ENCODE data around the gene ERMAP.

ERMAP gene

DNA sequence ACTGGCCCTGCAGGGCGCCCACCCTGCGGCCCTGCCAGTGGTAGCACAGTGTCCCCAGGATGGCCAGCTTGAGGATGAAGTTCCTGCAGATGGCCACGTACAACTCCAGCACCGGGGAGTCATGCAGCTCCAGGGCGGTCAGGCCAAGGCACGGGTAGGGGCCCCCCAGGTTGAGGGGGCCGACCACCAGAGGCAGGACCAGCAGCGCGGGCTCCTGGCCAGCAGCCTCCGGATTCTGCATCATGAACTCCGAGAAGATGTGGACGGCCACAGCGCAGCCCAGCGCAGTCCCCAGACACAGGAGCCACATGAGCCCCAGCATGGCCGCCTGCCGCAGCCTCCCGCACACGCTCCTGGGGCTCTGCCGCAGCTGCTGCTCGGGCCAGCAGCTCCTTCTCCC, 70.4 kb downstream of the ERMAP start:
- H3K4me3 ChIP-seq (ENCODE audit: low read depth, low read length): no peak overlapping the region
- TF ChIP-seq, protein P1, sequence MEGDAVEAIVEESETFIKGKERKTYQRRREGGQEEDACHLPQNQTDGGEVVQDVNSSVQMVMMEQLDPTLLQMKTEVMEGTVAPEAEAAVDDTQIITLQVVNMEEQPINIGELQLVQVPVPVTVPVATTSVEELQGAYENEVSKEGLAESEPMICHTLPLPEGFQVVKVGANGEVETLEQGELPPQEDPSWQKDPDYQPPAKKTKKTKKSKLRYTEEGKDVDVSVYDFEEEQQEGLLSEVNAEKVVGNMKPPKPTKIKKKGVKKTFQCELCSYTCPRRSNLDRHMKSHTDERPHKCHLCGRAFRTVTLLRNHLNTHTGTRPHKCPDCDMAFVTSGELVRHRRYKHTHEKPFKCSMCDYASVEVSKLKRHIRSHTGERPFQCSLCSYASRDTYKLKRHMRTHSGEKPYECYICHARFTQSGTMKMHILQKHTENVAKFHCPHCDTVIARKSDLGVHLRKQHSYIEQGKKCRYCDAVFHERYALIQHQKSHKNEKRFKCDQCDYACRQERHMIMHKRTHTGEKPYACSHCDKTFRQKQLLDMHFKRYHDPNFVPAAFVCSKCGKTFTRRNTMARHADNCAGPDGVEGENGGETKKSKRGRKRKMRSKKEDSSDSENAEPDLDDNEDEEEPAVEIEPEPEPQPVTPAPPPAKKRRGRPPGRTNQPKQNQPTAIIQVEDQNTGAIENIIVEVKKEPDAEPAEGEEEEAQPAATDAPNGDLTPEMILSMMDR (IDR thresholded peaks at IDR 0.05; ENCODE audit: insufficient read depth, low read length, missing control alignments): no peak
- CTCF ChIA-PET: no interaction called here
- no peak for DNase-seq (ENCODE audit: low read depth, low spot score)
- POLR2A ChIA-PET: no interaction called here

- CTCF ChIA-PET: no interaction called here
- no peak for DNase-seq (ENCODE audit: low read depth, low spot score)
- no peak overlapping the region for H3K4me3 ChIP-seq (ENCODE audit: low read depth, low read length)
- POLR2A ChIA-PET: no interaction called here
- TF ChIP-seq, protein P1 (IDR thresholded peaks at IDR 0.05; ENCODE audit: insufficient read depth, low read length, missing control alignments): no peak
Observed at GRCh38 chr1:42888013-42888633, 71.2 kb downstream of the ERMAP start.

DNA sequence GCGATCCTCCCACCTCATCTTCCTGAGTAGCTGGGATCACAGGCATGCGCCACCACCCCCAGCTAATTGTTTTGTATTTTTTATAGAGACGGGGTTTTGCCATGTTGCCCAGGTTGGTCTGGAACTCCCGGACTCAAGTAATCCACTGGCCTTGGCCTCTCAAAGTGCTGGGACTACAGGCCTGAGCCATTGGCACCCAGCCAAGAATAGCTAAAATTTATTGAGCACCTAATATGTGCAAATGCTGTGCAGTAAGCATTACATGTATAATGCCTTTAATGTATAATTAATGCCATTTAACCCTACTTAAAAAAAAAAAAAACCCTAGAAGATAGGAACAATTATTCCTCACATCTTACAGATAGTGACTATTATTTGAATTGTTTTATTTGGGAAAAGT, 72.3 kb downstream of the ERMAP start:
- H3K4me3 ChIP-seq (ENCODE audit: low read depth, low read length): no peak overlapping the region
- ChIA-PET CTCF (interaction anchor here (1.2 to 1.5 kb wide), 3 partner anchors 24 to 184 kb away, joined by 3 to 8 read pairs (median 8); no protein-coding TSS in a partner anchor), POLR2A (no interaction called here)
- DNase-seq (ENCODE audit: low read depth, low spot score): no peak
- TF ChIP-seq, protein P1 (IDR thresholded peaks at IDR 0.05; ENCODE audit: insufficient read depth, low read length, missing control alignments): no peak

DNA sequence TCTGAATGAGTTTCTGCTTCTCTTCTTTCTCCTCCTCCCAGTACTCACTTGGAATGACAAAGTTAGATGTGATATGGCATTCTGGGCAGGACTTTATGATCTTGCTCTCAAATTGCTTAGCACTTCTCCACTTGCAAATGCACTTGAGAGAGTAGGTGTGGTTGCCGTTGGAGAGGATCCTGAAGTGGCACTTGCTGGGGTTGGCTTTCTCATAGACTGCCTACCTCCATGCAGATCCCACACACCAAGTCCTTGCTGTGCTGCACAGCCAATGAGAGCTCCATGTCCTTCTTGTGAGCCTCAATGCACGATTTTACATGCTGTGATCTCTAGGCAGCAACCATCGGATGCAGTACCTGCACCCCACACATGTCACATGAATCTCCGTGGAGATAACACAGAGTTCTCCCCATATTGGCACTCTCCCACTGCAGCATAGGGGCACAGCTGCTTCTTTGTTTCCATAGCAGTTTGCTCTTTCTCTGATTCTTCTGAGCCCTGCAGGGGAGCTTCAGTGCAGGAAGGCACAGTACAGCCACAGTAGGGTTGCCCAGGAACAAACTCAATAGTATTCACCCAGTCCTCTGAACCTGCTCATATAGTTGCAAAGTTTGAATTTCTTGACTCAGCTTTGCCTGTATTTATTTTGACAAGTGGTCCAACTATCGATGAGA, 74.7 kb downstream of the ERMAP start:
- TF ChIP-seq, protein P1 (IDR thresholded peaks at IDR 0.05; ENCODE audit: insufficient read depth, low read length, missing control alignments): no peak
- no peak for DNase-seq (ENCODE audit: low read depth, low spot score)
- ChIA-PET CTCF (interaction anchor here (1.9 kb wide), 1 partner anchor 21 kb away, joined by 6 read pairs; no protein-coding TSS in a partner anchor), POLR2A (no interaction called here)
- no peak overlapping the region for H3K4me3 ChIP-seq (ENCODE audit: low read depth, low read length)
